GM12872 (cell line): ENCODE measurements around the gene THSD1.

ENCODE experiments used
- TF ChIP-seq, protein P1 (sequence below): IDR thresholded peaks from 3 replicates; pipeline ENCODE4 v1.5.1; 2011; ENCODE audit warnings: low read depth, mild to moderate bottlenecking, low read length, moderate library complexity; ENCODE audit not compliant: insufficient read depth

THSD1 gene

GRCh38 chr13:52345048-52345447, 60.9 kb downstream of the THSD1 start:
- TF ChIP-seq, protein P1, sequence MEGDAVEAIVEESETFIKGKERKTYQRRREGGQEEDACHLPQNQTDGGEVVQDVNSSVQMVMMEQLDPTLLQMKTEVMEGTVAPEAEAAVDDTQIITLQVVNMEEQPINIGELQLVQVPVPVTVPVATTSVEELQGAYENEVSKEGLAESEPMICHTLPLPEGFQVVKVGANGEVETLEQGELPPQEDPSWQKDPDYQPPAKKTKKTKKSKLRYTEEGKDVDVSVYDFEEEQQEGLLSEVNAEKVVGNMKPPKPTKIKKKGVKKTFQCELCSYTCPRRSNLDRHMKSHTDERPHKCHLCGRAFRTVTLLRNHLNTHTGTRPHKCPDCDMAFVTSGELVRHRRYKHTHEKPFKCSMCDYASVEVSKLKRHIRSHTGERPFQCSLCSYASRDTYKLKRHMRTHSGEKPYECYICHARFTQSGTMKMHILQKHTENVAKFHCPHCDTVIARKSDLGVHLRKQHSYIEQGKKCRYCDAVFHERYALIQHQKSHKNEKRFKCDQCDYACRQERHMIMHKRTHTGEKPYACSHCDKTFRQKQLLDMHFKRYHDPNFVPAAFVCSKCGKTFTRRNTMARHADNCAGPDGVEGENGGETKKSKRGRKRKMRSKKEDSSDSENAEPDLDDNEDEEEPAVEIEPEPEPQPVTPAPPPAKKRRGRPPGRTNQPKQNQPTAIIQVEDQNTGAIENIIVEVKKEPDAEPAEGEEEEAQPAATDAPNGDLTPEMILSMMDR: no peak

GRCh38 chr13:52344108-52344507, 61.9 kb downstream of the THSD1 start:
- TF ChIP-seq, protein P1: no peak
